Sigmoid colon (tissue), 7 donors: Measurements from ENCODE around the gene ZNF248. TPM values are rescaled to one million over a fixed set of nuclear protein-coding genes. Genes with fewer than 3 reads are reported as not detected.

Experiments
- DNase-seq: peaks from one replicate; pipeline ENCODE4 v3.0.0-alpha.2; 2019
- H3K27ac ChIP-seq, 4 donors: fragments of 200-600 bp; sonication (generic); one replicate each; pipeline ENCODE4 v1.5.1; 2016 to 2019; ENCODE audit warnings: mild to moderate bottlenecking in 1 of 4
- H3K27me3 ChIP-seq, 3 donors: fragments of 200-600 bp; sonication (generic); one replicate each; pipeline ENCODE4 v1.5.1; 2019; ENCODE audit warnings: mild to moderate bottlenecking in 1 of 3
- H3K36me3 ChIP-seq, 4 donors: fragments of 200-600 bp; sonication (generic); one replicate each; pipeline ENCODE4 v1.5.1; 2016 to 2019
- H3K4me1 ChIP-seq, 4 donors: fragments of 200-600 bp; sonication (generic); one replicate each; pipeline ENCODE4 v1.5.1; 2017 to 2019
- H3K4me3 ChIP-seq, 4 donors: fragments of 200-600 bp; sonication (generic); one replicate each; pipeline ENCODE4 v1.5.1; 2017 to 2019; ENCODE audit warnings: mild to moderate bottlenecking in 2 of 4, moderate library complexity in 1 of 4
- H3K9me3 ChIP-seq, 4 donors: fragments of 200-600 bp in 3 of 4; sonication (generic) in 3 of 4; one replicate each; pipeline versions ENCODE4 v1.5.1 to v1.6.1; 2013 to 2019
- EP300 ChIP-seq, 4 donors: sonication (generic); formaldehyde crosslinking; IDR thresholded peaks; one replicate each; pipeline ENCODE4 v1.6.1; 2017; ENCODE audit warnings: antibody characterized with exemption in 4 of 4
- POLR2A ChIP-seq, 2 donors: fragments of 450-650 bp; IDR thresholded peaks; one replicate each; pipeline ENCODE4 v1.6.1; 2016; ENCODE audit warnings: antibody characterized with exemption in 2 of 2, mild to moderate bottlenecking in 2 of 2, moderate library complexity in 2 of 2
- POLR2AphosphoS5 ChIP-seq, 4 donors: sonication (generic); formaldehyde crosslinking; IDR thresholded peaks; one replicate each; pipeline ENCODE4 v1.6.1; 2017; ENCODE audit warnings: antibody characterized with exemption in 4 of 4
- WGBS, 2 donors: extraction: QIAGEN DNeasy Blood & Tissue Kit; methylation state at CpG; one replicate each; pipeline ENCODE4 v1.1.7; 2013; 5-methylcytosine and 5-hydroxymethylcytosine counted together
- intact Hi-C: fragments of 100-400 bp; cut with DNase I; formaldehyde crosslinking; loops from one replicate; pipeline ENCODE4 v1.15.1; 2023
- polyA plus RNA-seq, 3 donors: library from polyadenylated mRNA; stranded (reverse); fragments of 200-250 nt; gene quantifications; one replicate each; pipeline ENCODE4 v1.2.3, GENCODE V29; 2013
- total RNA-seq, 4 donors: library from RNA; depleted of rRNA; stranded (reverse); fragments of >200 nt; gene quantifications; one replicate each; pipeline ENCODE4 v1.1.0, GENCODE V29; 2016
- TF ChIP-seq, protein P1 (sequence below), 4 experiments: fragments of 450-650 bp in 3 of 4; fragments of 200-600 bp in 1 of 4; IDR thresholded peaks; one replicate each; pipeline ENCODE4 v1.5.1; 2016 to 2019; ENCODE audit warnings: antibody characterized with exemption in 4 of 4, mild to moderate bottlenecking in 3 of 4, moderate library complexity in 2 of 4
- donor health status: healthy with polysubstance abuse.
- donor health status: Bipolar disorder and iron deficiency.
- donor health status: healthy.

Gene ZNF248
- total and polyA plus RNA-seq, 7 donors = 1.8 to 46.4 (median 40.2) TPM

DNA sequence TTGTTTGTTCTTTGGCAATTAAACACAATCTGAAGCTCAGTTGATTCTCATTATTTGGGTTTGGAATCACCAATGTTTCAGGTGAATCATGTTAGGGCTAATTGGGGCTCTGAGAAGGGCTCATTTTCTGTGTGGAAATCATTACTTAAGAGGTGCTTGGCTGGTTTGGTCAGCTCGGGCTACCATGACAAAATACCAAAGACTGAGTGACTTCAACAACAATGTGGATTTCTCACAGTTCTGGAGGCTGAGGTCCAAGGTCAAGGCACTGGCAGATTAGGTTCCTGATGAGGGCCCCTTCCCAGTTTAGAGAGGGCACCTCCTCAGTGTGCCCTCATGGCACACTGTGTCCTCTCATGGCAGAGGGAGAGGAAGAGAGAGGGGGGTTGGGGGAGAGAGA, 121.3 kb downstream of the ZNF248 start:
- TF ChIP-seq POLR2A (IDR thresholded peaks at IDR 0.05) (no peak), EP300 (IDR thresholded peaks at IDR 0.05) (no peak)
- Histone ChIP-seq H3K27ac (no peak overlapping the region), H3K9me3 (peaks cover 0 to 5% (median 0%) of the 10 kb centered on the region in 4 donors), H3K27me3 (peaks cover 0 to 15% (median 0%) of the 10 kb centered on the region in 3 donors), H3K36me3 (no peaks in the 10 kb centered on the region), H3K4me1 (no peaks in the 10 kb centered on the region), H3K4me3 (no peak overlapping the region)
- intact Hi-C loops = no loop called here
- no peak for DNase-seq
- 54 to 65% methylated on average over 1 of the region's 1 CpG for WGBS, 2 donors

DNA sequence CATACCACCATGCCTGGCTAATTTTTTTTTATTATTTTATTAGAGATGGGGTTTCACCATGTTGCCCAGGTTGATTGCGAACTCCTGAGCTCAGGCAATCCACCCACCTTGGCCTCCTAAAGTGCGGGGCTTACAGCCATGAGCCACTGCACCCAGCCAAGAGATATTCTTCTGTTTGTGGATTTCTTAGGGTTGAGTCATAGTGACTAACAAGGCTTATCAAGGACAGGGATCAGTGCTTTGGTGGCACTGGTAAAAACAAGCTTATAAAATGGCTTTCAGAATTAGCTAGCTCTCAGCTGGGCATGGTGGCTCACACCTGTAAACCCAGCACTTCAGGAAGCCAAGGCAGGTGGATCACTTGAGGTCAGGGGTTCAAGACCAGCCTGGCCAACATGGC, 122.4 kb downstream of the ZNF248 start:
- intact Hi-C loops = no loop called here
- H3K27ac ChIP-seq = no peak overlapping the region
- TF ChIP-seq POLR2AphosphoS5 (IDR thresholded peaks at IDR 0.05) (no peak), POLR2A (IDR thresholded peaks at IDR 0.05) (no peak), EP300 (IDR thresholded peaks at IDR 0.05) (no peak)
- TF ChIP-seq, protein P1, sequence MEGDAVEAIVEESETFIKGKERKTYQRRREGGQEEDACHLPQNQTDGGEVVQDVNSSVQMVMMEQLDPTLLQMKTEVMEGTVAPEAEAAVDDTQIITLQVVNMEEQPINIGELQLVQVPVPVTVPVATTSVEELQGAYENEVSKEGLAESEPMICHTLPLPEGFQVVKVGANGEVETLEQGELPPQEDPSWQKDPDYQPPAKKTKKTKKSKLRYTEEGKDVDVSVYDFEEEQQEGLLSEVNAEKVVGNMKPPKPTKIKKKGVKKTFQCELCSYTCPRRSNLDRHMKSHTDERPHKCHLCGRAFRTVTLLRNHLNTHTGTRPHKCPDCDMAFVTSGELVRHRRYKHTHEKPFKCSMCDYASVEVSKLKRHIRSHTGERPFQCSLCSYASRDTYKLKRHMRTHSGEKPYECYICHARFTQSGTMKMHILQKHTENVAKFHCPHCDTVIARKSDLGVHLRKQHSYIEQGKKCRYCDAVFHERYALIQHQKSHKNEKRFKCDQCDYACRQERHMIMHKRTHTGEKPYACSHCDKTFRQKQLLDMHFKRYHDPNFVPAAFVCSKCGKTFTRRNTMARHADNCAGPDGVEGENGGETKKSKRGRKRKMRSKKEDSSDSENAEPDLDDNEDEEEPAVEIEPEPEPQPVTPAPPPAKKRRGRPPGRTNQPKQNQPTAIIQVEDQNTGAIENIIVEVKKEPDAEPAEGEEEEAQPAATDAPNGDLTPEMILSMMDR (IDR thresholded peaks at IDR 0.05) = no peak
- no peaks in the 10 kb centered on the region for H3K36me3 ChIP-seq
- WGBS, 2 donors = 73 to 82% methylated on average over 2 of the region's 2 CpGs
- peaks cover 0 to 5% (median 0%) of the 10 kb centered on the region in 4 donors for H3K9me3 ChIP-seq
- no peak overlapping the region for H3K4me3 ChIP-seq
- H3K27me3 ChIP-seq = peaks cover 0 to 18% (median 0%) of the 10 kb centered on the region in 3 donors
- no peak for DNase-seq
- no peaks in the 10 kb centered on the region for H3K4me1 ChIP-seq

Other genes with a start within 250 kb of the ZNF248 start
- gene ZNF25, start 119.0 kb upstream of the ZNF248 start, total RNA-seq = 10 to 100 TPM; 20.5 to 35.7 (median 27.9) TPM
- gene ZNF25, start 119.0 kb upstream of the ZNF248 start, polyA plus RNA-seq = 1 to 10 TPM; 2.1 to 4.2 (median 3.5) TPM
- gene ZNF33A, start 153.1 kb upstream of the ZNF248 start, total RNA-seq = 10 to 100 TPM; 30.9 to 35.5 (median 33.4) TPM
- gene ZNF33A, start 153.1 kb upstream of the ZNF248 start, polyA plus RNA-seq = 10 to 100 TPM in 2 of 3 donors, 1 to 10 TPM in 1; 8.4 to 12.8 (median 11.1) TPM
- gene ZNF37A, start 236.7 kb upstream of the ZNF248 start, total RNA-seq = 10 to 100 TPM; 19.3 to 37.1 (median 23.7) TPM
- gene ZNF37A, start 236.7 kb upstream of the ZNF248 start, polyA plus RNA-seq = 1 to 10 TPM; 2.1 to 5.1 (median 3.0) TPM